ENCODE measurements around the gene TRIM25.

Gene TRIM25

GRCh38 chr17:56935461-56935860 lies 21.6 kb upstream of the TRIM25 start:
- Mint-ChIP-seq H3K36me3 (ENCODE audit: insufficient read depth) (peaks cover 38% of the 10 kb centered on the region), H3K27me3 (no peaks in the 10 kb centered on the region), H3K4me3 (no peak overlapping the region), H3K27ac (no peak overlapping the region), H3K4me1 (ENCODE audit: low read depth in 2 of 2) (peaks cover 4 to 5% of the 10 kb centered on the region in 2 donors), H3K9me3 (no peaks in the 10 kb centered on the region)
- DNase-seq = no peak
- ATAC-seq (replicated peaks) = no peak

GRCh38 chr17:56934280-56934679 lies 20.4 kb upstream of the TRIM25 start:
- Mint-ChIP-seq H3K4me3 (no peak overlapping the region), H3K27me3 (no peaks in the 10 kb centered on the region), H3K27ac (no peak overlapping the region), H3K4me1 (ENCODE audit: low read depth in 2 of 2) (no peaks in the 10 kb centered on the region), H3K9me3 (no peaks in the 10 kb centered on the region), H3K36me3 (ENCODE audit: insufficient read depth) (peaks cover 29% of the 10 kb centered on the region)
- no peak for DNase-seq
- peak; percentile 91 for ATAC-seq (replicated peaks)

- no peaks in the 10 kb centered on the region for H3K27me3 Mint-ChIP-seq
- no peaks in the 10 kb centered on the region for H3K9me3 Mint-ChIP-seq
- DNase-seq (no peak), ATAC-seq (replicated peaks) (no peak)
- H3K4me1 Mint-ChIP-seq (ENCODE audit: low read depth in 2 of 2) = no peaks in the 10 kb centered on the region
- H3K36me3 Mint-ChIP-seq (ENCODE audit: insufficient read depth) = peaks cover 28% of the 10 kb centered on the region
- H3K27ac Mint-ChIP-seq = no peak overlapping the region
- H3K4me3 Mint-ChIP-seq = no peak overlapping the region
These were observed 20.0 kb upstream of the TRIM25 start for GRCh38 chr17:56933868-56934267.

GRCh38 chr17:56933151-56933745 lies 19.4 kb upstream of the TRIM25 start:
- no peak overlapping the region for H3K27ac Mint-ChIP-seq
- H3K4me3 Mint-ChIP-seq = no peak overlapping the region
- no peaks in the 10 kb centered on the region for H3K4me1 Mint-ChIP-seq (ENCODE audit: low read depth in 2 of 2)
- H3K27me3 Mint-ChIP-seq = no peaks in the 10 kb centered on the region
- no peak for DNase-seq
- peaks cover 22% of the 10 kb centered on the region for H3K36me3 Mint-ChIP-seq (ENCODE audit: insufficient read depth)
- no peak for ATAC-seq (replicated peaks)
- H3K9me3 Mint-ChIP-seq = no peaks in the 10 kb centered on the region

- Mint-ChIP-seq H3K4me3 (no peak overlapping the region), H3K9me3 (no peaks in the 10 kb centered on the region), H3K27me3 (no peaks in the 10 kb centered on the region), H3K27ac (no peak overlapping the region), H3K36me3 (ENCODE audit: insufficient read depth) (no peaks in the 10 kb centered on the region), H3K4me1 (ENCODE audit: low read depth in 2 of 2) (no peaks in the 10 kb centered on the region)
- DNase-seq (no peak), ATAC-seq (replicated peaks) (no peak)
These were observed 17.0 kb upstream of the TRIM25 start for GRCh38 chr17:56930739-56931337.

GRCh38 chr17:56929362-56929969 lies 15.6 kb upstream of the TRIM25 start:
- no peak for DNase-seq
- Mint-ChIP-seq H3K9me3 (no peaks in the 10 kb centered on the region), H3K27me3 (no peaks in the 10 kb centered on the region), H3K36me3 (ENCODE audit: insufficient read depth) (no peaks in the 10 kb centered on the region), H3K4me1 (ENCODE audit: low read depth in 2 of 2) (no peaks in the 10 kb centered on the region), H3K4me3 (no peak overlapping the region), H3K27ac (no peak overlapping the region)
- no peak for ATAC-seq (replicated peaks)

GRCh38 chr17:56928586-56928985 lies 14.7 kb upstream of the TRIM25 start:
- no peak overlapping the region for H3K4me3 Mint-ChIP-seq
- no peaks in the 10 kb centered on the region for H3K4me1 Mint-ChIP-seq (ENCODE audit: low read depth in 2 of 2)
- H3K27ac Mint-ChIP-seq = no peak overlapping the region
- H3K36me3 Mint-ChIP-seq (ENCODE audit: insufficient read depth) = no peaks in the 10 kb centered on the region
- DNase-seq (no peak), ATAC-seq (replicated peaks) (no peak)
- no peaks in the 10 kb centered on the region for H3K27me3 Mint-ChIP-seq
- H3K9me3 Mint-ChIP-seq = no peaks in the 10 kb centered on the region

GRCh38 chr17:56926704-56927103 lies 12.9 kb upstream of the TRIM25 start:
- DNase-seq = no peak
- Mint-ChIP-seq H3K4me3 (no peak overlapping the region), H3K27ac (no peak overlapping the region), H3K36me3 (ENCODE audit: insufficient read depth) (no peaks in the 10 kb centered on the region), H3K27me3 (no peaks in the 10 kb centered on the region), H3K4me1 (ENCODE audit: low read depth in 2 of 2) (no peaks in the 10 kb centered on the region), H3K9me3 (no peaks in the 10 kb centered on the region)
- no peak for ATAC-seq (replicated peaks)

- no peaks in the 10 kb centered on the region for H3K36me3 Mint-ChIP-seq (ENCODE audit: insufficient read depth)
- ATAC-seq (replicated peaks) = no peak
These were observed 12.4 kb upstream of the TRIM25 start for GRCh38 chr17:56926270-56926669.

GRCh38 chr17:56925088-56925487 lies 11.2 kb upstream of the TRIM25 start:
- ATAC-seq (replicated peaks) (no peak), DNase-seq (no peak)
- H3K36me3 Mint-ChIP-seq (ENCODE audit: insufficient read depth) = no peaks in the 10 kb centered on the region
- no peaks in the 10 kb centered on the region for H3K27me3 Mint-ChIP-seq
- no peaks in the 10 kb centered on the region for H3K9me3 Mint-ChIP-seq
- no peak overlapping the region for H3K27ac Mint-ChIP-seq
- H3K4me3 Mint-ChIP-seq = no peak overlapping the region
- no peaks in the 10 kb centered on the region for H3K4me1 Mint-ChIP-seq (ENCODE audit: low read depth in 2 of 2)

More at GRCh38 chr17:56926270-56926669, 12.4 kb upstream of the TRIM25 start:
- no peaks in the 10 kb centered on the region for H3K27me3 Mint-ChIP-seq
- no peak overlapping the region for H3K4me3 Mint-ChIP-seq
- DNase-seq = no peak
- no peak overlapping the region for H3K27ac Mint-ChIP-seq
- H3K4me1 Mint-ChIP-seq (ENCODE audit: low read depth in 2 of 2) = no peaks in the 10 kb centered on the region
- H3K9me3 Mint-ChIP-seq = no peaks in the 10 kb centered on the region

- ATAC-seq (replicated peaks) (no peak), DNase-seq (no peak)
- Mint-ChIP-seq H3K27me3 (no peaks in the 10 kb centered on the region), H3K27ac (no peak overlapping the region), H3K36me3 (ENCODE audit: insufficient read depth) (peaks cover 2% of the 10 kb centered on the region), H3K9me3 (no peaks in the 10 kb centered on the region), H3K4me3 (no peak overlapping the region), H3K4me1 (ENCODE audit: low read depth in 2 of 2) (peaks cover 5 to 7% of the 10 kb centered on the region in 2 donors)
These were observed 5.9 kb upstream of the TRIM25 start for GRCh38 chr17:56919717-56920116.

GRCh38 chr17:56918916-56919315 lies 5.1 kb upstream of the TRIM25 start:
- Mint-ChIP-seq H3K27me3 (no peaks in the 10 kb centered on the region), H3K36me3 (ENCODE audit: insufficient read depth) (peaks cover 4% of the 10 kb centered on the region), H3K4me3 (no peak overlapping the region), H3K9me3 (no peaks in the 10 kb centered on the region), H3K4me1 (ENCODE audit: low read depth in 2 of 2) (peaks cover 9 to 12% of the 10 kb centered on the region in 2 donors), H3K27ac (no peak overlapping the region)
- ATAC-seq (replicated peaks) (no peak), DNase-seq (no peak)

- DNase-seq = no peak
- Mint-ChIP-seq H3K9me3 (no peaks in the 10 kb centered on the region), H3K4me1 (ENCODE audit: low read depth in 2 of 2) (peaks cover 11 to 12% of the 10 kb centered on the region in 2 donors), H3K27ac (no peak overlapping the region), H3K4me3 (no peak overlapping the region), H3K36me3 (ENCODE audit: insufficient read depth) (peaks cover 15% of the 10 kb centered on the region), H3K27me3 (no peaks in the 10 kb centered on the region)
- ATAC-seq (replicated peaks) = no peak
These were observed 3.9 kb upstream of the TRIM25 start for GRCh38 chr17:56917559-56918296.
